PC-3 (cell line): Measurements from ENCODE around the gene HOXB1.

ENCODE experiments used
- CTCF ChIP-seq: fragments of 300-600 bp; sonication (generic); conservative IDR thresholded peaks from 2 replicates; pipeline ENCODE4 v1.5.1; 2017; ENCODE audit warnings: antibody characterized with exemption, low read depth, mild to moderate bottlenecking, low read length
- EZH2 ChIP-seq: fragments of 300-600 bp; sonication (generic); IDR thresholded peaks from one replicate; pipeline ENCODE4 v1.6.1; 2017; ENCODE audit warnings: antibody characterized with exemption, mild to moderate bottlenecking, low read length; ENCODE audit not compliant: unreplicated experiment
- EZH2phosphoT487 ChIP-seq: fragments of 300-600 bp; sonication (generic); IDR thresholded peaks from 2 replicates; pipeline ENCODE4 v1.6.1; 2018; ENCODE audit warnings: mild to moderate bottlenecking, antibody characterized with exemption, low read length, borderline replicate concordance

GRCh38 chr17:48554412-48555257, 23.8 kb upstream of the HOXB1 start:
- no peak for TF ChIP-seq CTCF
- no peak for TF ChIP-seq EZH2phosphoT487
- no peak for TF ChIP-seq EZH2
